GM21529 (cell line): ENCODE data around the gene MIX23.

ENCODE experiments used
- ATAC-seq: cut with Tn5 transposase; IDR thresholded peaks from one replicate; pipeline ENCODE4 v1.9.1; 2021; ENCODE audit not compliant: unreplicated experiment

MIX23 gene

GRCh38 chr3:122353215-122353614, 29.8 kb downstream of the MIX23 start:
- no peak for ATAC-seq

DNA sequence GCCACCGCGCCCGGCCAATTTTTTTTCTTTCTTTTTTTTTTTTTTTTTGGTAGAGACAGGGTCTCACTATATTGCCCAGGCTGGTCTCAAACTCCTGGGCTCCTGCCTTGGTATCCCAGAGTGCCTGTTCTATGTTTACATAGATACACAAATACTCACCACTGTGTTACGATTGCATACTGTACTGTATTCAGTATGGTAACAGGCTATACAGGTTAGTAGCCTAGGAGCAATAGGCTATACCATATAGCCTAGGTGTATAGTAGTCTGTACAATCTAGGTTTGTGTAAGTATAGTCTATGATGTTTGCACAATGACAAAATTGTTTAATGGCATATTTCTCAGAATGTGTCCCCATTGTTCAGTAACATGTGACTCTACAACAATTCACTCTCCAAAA, 31.4 kb downstream of the MIX23 start:
- ATAC-seq = no peak

GRCh38 chr3:122350814-122351418, 32.1 kb downstream of the MIX23 start:
- ATAC-seq = no peak

DNA sequence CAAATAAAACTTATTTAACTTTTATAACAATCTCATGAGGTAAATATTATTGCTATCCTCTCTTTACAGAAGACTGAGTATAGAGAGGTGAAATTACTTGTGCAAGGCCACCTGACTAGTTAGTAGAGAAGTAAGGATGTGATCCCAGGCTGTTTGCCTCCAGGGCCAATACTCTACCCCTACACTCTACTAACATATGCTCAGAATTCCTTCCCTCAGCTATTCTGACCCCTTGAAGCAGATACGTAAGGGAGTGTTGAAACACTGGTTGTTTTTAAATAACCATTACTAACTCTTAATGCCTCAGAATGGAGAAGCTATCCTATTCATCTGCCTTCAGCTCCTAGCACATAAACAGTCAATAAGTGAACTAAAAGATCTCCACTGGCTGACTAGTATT, 33.9 kb downstream of the MIX23 start:
- ATAC-seq = no peak

- no peak for ATAC-seq
Observed at GRCh38 chr3:122343654-122344053, 39.4 kb downstream of the MIX23 start.

DNA sequence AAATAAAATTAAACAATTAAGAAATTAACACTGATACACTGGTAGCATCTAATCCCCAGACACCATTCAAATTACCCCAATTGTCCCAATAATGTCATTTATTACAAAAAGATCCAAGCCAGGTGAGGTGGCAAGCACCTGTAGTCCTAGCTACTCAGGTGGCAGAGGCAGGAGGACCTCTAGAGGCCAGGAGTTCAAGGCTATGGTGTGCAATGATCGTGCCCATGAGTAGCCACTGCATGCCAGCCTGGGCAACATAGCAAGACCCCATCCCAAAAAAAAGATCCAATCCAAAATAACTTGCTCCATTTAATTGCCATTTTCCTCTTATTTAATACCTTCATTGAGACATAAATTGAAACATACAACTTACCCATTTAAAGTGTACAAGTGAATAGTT, 40.2 kb downstream of the MIX23 start:
- ATAC-seq = no peak

DNA sequence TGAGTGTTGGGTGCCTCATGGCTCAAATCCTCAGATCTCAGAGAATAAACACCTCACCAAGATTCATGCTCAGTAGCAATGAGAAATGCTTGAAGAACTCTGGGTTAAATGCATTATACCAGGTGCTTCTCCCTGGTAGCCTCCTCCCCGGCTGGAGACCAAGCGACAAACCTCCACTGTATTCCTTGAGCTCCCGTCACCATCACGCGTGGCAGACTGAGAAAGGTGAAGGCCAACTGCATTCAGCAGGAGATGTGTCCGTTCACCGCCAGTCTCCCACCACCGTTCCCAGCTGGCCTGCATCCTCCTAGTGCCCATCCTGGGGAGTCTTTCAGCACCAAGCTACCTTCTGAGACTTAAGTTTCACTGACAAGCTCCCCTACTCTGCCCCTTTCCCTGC, 50.5 kb downstream of the MIX23 start:
- no peak for ATAC-seq

- no peak for ATAC-seq
Observed at GRCh38 chr3:122331886-122332285, 51.1 kb downstream of the MIX23 start.

DNA sequence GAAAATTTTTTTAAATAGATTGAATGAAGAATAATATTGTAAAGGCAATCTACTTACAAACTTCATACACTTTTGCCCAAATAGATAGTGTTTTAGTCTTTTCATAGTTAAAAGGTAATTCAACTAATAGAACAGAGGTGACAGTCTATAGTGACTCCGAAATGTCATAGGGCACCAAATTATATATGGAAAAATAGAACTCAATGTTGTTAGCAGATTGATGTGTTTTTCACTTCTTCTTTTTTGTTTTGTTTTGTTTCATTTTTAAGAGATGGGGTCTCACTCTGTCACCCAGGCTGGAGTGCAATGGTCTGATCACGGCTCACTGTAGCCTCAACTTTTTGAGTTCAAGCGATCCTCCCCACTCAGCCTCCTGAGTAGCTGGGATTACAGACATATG, 57.3 kb downstream of the MIX23 start:
- no peak for ATAC-seq

DNA sequence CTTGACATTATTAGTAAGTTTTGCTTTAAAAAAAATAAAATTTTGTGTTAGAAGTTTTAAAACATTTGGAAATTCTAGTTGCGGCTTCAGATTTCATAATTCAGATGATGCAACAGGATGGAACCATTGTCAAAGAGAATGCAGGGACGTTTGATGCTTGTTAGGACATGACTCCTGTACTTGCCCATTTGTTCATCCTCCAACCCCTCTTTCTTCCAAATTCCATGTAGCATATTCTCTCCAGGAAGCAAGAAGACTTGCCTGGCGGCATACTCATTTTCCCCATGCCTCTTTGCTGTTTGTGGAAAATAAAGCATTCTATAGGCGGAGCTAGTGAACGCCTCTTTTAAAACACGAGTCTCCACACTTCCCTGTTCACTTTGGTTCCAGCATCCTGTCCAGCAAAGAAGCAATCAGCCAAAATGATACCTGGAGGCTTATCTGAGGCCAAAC, 58.1 kb downstream of the MIX23 start, which contains the start of gene CSTA:
Gene CSTA (plus strand): TSS at position 378 of the 453 bp plus-strand sequence. CDS start 45 bp downstream, at position 423.
- no peak for ATAC-seq

GRCh38 chr3:122322095-122323075, 60.6 kb downstream of the MIX23 start:
- ATAC-seq = peak; percentile 45

GRCh38 chr3:122318620-122319019, 64.4 kb downstream of the MIX23 start:
- ATAC-seq = no peak

DNA sequence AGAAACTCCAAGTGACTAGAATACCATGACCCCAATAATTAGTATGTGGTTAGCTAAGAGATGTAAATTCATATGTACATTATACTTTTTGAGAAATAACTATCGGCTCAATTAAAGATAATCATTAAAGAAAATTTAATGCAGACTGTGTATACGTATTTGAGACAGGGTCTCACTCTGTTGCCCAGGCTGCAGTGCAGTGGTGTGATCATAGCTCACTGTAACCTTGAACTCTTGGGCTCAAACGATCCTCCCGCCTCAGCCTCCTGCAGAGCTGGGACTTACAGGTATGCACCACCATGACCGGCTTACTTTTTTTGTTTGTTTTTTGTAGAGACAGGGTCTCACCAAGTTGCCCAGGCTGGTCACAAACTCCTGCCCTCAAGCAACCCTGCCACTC, 66.7 kb downstream of the MIX23 start:
- ATAC-seq = no peak

GRCh38 chr3:122315619-122316018, 67.4 kb downstream of the MIX23 start:
- no peak for ATAC-seq

DNA sequence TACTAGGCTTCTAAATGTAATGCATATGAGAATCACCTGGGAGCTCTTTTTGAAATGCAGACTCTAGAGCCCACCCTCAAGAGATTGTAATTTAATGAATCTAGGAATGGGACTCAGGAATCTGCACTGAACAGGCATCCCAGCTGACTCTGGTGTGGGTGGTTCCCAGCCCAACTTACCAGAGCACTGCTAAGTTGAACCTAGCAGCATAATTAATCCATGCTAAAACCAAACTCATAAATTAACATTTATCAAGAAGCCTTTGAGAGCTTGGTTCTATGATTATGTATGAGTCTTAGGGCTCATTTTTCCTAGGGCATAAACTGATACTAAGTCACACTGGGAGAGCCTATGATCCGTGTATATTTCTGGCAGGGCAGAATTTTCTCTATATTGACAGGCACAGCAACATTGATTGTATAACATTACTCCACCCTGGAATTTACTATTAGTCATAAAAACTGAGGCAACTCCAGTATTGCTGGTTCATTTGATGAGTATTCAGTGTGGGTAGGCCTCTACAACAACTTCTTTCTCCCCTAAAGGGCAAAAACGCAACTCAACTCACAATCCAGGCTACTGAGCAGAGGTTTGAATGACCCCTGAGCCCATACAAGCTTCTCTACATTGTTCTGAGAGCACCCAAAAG, 68.7 kb downstream of the MIX23 start:
- ATAC-seq = no peak

GRCh38 chr3:122313281-122313680, 69.8 kb downstream of the MIX23 start:
- no peak for ATAC-seq

DNA sequence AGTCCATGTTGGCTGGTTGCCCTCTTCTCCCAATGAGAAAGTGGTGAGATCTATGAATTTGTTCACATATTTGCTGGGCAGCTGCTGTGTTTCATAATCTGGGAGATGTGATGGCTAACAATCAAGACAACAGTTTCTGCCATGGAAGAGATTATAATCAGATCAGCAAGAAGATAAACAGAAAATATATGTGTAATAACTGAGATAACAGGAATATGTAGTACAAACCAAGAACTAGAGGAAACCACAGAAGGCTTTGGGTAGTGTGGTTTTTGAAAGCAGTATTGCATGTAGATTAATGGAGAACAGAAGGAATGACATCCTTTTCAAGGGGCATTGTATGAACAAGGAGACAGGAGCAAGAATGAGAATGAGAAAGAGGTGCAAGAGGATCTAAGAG, 70.2 kb downstream of the MIX23 start:
- no peak for ATAC-seq

DNA sequence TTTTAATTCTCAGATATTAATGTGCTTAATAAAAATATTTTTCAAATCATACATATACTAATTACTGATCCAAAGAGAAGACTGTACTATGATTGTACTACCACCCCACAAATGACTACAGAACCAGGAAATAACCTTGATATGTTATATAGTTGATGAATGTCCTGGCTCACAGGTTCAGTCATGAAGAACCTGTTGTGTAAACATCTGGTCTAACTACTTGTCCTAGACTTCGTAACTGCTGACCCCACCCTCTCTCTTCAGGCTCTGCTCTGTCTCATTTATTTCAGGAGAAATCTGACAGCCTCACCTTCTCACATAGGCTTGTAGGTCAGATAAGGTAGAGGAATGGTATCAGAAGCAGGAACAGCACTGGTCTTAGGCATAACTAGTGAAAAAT, 72.7 kb downstream of the MIX23 start:
- ATAC-seq = no peak
